LNCAP (cell line): Measurements from ENCODE around the gene SERPINE2.
A peak's percentile ranks its signal among the peaks of the same experiment; 100 is the strongest.

Source experiments
- TF ChIP-seq, protein P1 (sequence below): fragments of 450-650 bp; IDR thresholded peaks from 2 replicates; pipeline ENCODE4 v1.5.1; 2017; ENCODE audit warnings: mild to moderate bottlenecking

SERPINE2 gene

DNA sequence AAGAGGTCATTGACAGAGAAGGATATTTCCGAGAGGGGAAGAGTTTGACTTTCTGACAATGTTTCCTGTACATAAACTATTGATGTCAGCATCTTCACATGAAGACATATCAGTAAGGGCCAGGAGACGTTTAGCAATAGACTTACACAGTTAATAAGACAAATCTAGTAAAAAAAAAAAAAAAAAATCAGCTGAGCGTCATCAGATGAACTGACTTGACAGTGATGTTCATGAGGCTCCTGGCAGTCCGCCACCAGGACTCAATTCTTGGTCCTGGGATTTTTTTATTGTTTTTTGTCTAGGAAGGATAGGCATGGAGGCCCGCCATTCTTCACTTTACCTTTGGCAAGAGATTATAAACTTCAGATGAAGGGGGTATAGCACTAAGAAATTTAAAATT, 67.4 kb downstream of the SERPINE2 start:
- TF ChIP-seq, protein P1, sequence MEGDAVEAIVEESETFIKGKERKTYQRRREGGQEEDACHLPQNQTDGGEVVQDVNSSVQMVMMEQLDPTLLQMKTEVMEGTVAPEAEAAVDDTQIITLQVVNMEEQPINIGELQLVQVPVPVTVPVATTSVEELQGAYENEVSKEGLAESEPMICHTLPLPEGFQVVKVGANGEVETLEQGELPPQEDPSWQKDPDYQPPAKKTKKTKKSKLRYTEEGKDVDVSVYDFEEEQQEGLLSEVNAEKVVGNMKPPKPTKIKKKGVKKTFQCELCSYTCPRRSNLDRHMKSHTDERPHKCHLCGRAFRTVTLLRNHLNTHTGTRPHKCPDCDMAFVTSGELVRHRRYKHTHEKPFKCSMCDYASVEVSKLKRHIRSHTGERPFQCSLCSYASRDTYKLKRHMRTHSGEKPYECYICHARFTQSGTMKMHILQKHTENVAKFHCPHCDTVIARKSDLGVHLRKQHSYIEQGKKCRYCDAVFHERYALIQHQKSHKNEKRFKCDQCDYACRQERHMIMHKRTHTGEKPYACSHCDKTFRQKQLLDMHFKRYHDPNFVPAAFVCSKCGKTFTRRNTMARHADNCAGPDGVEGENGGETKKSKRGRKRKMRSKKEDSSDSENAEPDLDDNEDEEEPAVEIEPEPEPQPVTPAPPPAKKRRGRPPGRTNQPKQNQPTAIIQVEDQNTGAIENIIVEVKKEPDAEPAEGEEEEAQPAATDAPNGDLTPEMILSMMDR = no peak

DNA sequence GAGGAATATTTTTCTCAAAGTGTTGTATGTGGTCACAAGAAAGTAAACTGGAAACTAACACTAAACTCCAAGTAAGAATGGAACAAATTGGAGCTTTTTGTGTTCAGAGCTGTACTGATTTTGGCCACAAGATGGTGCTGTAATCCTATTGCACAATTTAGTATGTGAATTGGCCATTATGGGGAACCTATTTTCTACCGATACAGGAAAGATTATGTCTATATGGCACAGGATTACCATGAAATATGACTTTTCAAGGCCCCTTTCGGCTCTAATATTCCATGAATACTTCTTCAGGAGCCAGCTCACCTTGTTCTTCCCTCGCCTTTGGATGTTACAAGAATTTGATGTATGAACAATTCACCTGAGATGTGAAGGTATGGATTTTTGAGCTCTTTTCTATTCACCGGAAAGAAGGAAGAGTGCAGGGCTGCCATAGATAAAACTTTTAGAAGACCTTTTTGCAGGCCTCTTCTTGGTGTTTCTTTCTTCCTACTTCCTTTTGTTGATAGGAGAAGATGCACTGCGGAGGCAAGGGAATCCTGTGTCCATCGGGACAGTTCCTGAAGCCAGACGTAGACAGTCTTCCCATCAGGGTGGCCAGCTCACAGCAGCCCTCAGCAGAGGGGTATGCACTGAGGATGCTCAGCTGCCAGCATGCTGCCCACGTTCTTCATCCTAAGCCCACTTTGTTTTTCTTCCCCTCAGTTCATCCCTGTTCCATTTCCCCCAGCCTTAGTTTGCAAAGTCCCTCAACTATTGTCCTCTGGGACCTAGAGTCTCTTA, 68.5 kb downstream of the SERPINE2 start:
- TF ChIP-seq, protein P1 = peak; percentile 86

GRCh38 chr2:223969856-223970255, 69.2 kb downstream of the SERPINE2 start:
- TF ChIP-seq, protein P1 = no peak

GRCh38 chr2:223969315-223969714, 69.8 kb downstream of the SERPINE2 start:
- TF ChIP-seq, protein P1 = no peak

DNA sequence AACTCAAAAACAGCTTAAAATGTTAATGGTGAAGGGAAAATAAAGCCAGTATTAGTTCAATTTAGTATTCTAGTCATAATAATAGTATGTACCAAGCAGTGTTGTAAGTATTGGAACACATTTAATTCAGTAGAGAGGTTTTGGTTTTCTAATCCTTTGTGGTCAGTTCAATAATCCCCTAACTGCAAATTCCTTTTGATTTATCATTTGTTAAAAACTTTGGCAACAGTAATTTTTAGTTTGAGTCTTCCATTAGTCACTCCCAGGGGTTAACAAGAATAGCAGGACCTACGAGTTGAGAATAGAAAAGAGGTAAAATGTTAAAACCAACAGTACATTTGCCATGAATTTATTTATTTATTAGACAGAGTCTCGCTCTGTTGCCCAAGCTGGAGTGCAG, 71.1 kb downstream of the SERPINE2 start:
- TF ChIP-seq, protein P1 = no peak

GRCh38 chr2:223959688-223960087, 79.4 kb downstream of the SERPINE2 start:
- TF ChIP-seq, protein P1 = no peak

DNA sequence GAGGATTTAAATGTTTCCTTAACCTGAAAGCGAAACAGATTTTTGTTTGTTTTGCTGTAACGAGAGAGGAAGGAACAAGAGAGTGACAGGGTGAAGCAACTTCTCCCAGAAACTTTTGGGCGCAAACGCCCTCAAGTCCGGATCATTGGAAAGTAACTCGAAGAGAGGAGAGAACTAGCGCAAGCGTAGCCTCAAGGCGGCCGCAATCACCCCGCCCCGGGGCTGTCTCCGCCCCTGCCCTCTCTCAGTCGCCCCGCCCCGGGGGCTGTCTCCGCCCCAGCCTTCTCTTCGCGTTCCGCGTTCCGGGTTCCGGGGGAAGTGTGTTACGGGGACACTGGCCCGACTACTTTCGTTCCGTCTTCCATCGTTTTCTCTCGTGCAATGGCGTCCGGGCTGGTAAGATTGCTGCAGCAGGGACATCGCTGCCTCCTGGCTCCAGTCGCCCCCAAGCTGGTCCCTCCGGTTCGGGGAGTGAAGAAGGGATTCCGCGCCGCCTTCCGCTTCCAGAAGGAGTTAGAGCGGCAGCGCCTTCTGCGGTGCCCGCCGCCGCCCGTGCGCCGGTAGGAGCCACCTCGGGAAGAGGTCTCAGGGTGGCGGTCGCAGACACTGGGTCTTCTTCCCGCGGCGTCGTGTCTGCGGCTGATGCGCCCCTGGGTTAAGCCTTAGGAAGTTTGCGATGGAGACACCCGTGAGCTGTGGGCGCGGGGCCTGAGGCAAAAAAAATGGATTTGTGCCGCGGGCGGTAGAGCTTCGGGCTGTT, 81.8 kb downstream of the SERPINE2 start, which contains the start of gene MRPL44:
Gene MRPL44 (plus strand): TSS at position 372 of the 760 bp plus-strand sequence. CDS start 10 bp downstream, at position 382.
- TF ChIP-seq, protein P1 = no peak
